ENCODE measurements around the gene PRAME. TPM values are rescaled to one million over a fixed set of nuclear protein-coding genes. Genes with fewer than 3 reads are reported as not detected.

The PRAME gene
- total and polyA plus RNA-seq, 2 of the 13 experiments (the other 11 are each of a cell fraction or from before 2014, with no cell fraction given) = 0.11 to 0.83 TPM

DNA sequence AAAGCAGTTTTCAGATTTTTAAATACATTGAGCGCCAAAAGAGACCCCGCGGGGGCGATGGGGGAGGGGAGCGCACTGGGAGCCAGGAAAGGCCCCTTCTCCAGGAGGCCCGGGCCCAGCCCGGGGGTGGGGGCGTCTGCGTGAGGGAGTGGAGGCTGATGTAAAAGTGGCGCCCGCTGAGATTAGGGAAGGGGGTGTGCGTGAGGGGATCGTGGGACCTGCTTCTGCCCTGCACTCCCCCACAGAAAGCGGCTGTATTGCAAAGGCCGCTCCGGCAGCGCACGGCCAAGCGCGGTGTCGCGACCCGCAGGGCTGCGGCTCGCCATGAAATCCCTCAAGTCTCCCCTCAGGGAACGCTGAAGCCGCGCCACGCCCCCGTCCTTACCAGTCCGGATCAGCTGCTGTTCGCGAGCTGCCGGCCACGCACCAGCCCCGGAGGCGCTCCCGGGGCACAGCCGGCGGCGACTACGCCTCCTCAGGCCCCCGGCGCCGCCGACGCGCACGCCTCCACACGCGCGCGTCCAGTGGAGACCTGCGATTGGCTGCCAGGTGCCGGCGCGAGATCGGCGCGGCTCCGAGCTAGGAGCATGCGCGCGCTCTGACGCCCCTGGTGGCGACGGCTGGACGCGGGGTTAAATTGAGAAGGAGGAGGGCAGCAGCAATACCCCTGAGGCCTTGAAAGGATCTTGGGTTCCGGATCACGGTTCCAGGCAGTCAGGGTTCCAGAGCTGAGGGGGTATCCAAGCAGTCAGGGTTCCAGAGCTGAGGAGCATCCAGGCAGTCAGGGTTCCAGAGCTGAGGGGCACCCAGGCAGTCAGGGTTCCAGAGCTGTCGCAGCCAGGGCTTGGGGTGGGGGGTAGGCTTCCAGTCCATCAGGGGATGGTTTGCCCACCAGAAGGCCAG lies 50.5 kb downstream of the PRAME start, which contains the start of gene ZNF280B (continued):
- TF ChIP-seq, protein P1, sequence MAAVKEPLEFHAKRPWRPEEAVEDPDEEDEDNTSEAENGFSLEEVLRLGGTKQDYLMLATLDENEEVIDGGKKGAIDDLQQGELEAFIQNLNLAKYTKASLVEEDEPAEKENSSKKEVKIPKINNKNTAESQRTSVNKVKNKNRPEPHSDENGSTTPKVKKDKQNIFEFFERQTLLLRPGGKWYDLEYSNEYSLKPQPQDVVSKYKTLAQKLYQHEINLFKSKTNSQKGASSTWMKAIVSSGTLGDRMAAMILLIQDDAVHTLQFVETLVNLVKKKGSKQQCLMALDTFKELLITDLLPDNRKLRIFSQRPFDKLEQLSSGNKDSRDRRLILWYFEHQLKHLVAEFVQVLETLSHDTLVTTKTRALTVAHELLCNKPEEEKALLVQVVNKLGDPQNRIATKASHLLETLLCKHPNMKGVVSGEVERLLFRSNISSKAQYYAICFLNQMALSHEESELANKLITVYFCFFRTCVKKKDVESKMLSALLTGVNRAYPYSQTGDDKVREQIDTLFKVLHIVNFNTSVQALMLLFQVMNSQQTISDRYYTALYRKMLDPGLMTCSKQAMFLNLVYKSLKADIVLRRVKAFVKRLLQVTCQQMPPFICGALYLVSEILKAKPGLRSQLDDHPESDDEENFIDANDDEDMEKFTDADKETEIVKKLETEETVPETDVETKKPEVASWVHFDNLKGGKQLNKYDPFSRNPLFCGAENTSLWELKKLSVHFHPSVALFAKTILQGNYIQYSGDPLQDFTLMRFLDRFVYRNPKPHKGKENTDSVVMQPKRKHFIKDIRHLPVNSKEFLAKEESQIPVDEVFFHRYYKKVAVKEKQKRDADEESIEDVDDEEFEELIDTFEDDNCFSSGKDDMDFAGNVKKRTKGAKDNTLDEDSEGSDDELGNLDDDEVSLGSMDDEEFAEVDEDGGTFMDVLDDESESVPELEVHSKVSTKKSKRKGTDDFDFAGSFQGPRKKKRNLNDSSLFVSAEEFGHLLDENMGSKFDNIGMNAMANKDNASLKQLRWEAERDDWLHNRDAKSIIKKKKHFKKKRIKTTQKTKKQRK (IDR thresholded peaks at IDR 0.05; ENCODE audit: low read length) = no peak
- TF ChIP-seq SIN3B (IDR thresholded peaks at IDR 0.05; ENCODE audit: low read length) (no peak), FOXP1 (IDR thresholded peaks at IDR 0.05) (no peak), FOXP1 (CRISPR knock-in tag; IDR thresholded peaks at IDR 0.05) (no peak), ZNF225 (CRISPR knock-in tag; IDR thresholded peaks at IDR 0.05) (0 out of 2 replicates have a peak, but pooled peaks have one; percentile 16), EHMT2 (IDR thresholded peaks at IDR 0.05; ENCODE audit: borderline replicate concordance, low read depth, low read length) (no peak), ZBTB2 (CRISPR knock-in tag; IDR thresholded peaks at IDR 0.05; ENCODE audit: low read depth) (no peak), SRF (IDR thresholded peaks at IDR 0.05; ENCODE audit: low read depth, low read length) (no peak), ARNTL (CRISPR knock-in tag; IDR thresholded peaks at IDR 0.05) (no peak), ARNT2 (CRISPR knock-in tag; IDR thresholded peaks at IDR 0.05; ENCODE audit: low read depth) (peak; percentile 84; the same call in 1 of the 2 replicates), SNAI1 (CRISPR knock-in tag; IDR thresholded peaks at IDR 0.05; ENCODE audit: borderline replicate concordance) (no peak), HNRNPL (IDR thresholded peaks at IDR 0.05; ENCODE audit: low read depth, low read length) (no peak), SRSF9 (IDR thresholded peaks at IDR 0.05; ENCODE audit: borderline replicate concordance, insufficient read depth, low read depth, low read length, poor library complexity, severe bottlenecking) (no peak), SMARCC2 (IDR thresholded peaks at IDR 0.05) (no peak), HINFP (CRISPR knock-in tag; IDR thresholded peaks at IDR 0.05; ENCODE audit: low read depth) (no peak), CEBPG (CRISPR knock-in tag; IDR thresholded peaks at IDR 0.05) (no peak), ZFX (CRISPR knock-in tag; IDR thresholded peaks at IDR 0.05; ENCODE audit: low read depth) (peak; percentile 88), SIN3A (IDR thresholded peaks at IDR 0.05; ENCODE audit: borderline replicate concordance, low read depth, low read length) (0 out of 2 replicates have a peak, but pooled peaks have one; percentile 19), GATAD2A (CRISPR knock-in tag; IDR thresholded peaks at IDR 0.05) (peak; percentile 35; the same call in 1 of the 2 replicates), ZNF850 (CRISPR knock-in tag; conservative IDR thresholded peaks at IDR 0.05) (no peak), ZNF709 (CRISPR knock-in tag; IDR thresholded peaks at IDR 0.05) (no peak)
- TF ChIP-seq, protein P2, sequence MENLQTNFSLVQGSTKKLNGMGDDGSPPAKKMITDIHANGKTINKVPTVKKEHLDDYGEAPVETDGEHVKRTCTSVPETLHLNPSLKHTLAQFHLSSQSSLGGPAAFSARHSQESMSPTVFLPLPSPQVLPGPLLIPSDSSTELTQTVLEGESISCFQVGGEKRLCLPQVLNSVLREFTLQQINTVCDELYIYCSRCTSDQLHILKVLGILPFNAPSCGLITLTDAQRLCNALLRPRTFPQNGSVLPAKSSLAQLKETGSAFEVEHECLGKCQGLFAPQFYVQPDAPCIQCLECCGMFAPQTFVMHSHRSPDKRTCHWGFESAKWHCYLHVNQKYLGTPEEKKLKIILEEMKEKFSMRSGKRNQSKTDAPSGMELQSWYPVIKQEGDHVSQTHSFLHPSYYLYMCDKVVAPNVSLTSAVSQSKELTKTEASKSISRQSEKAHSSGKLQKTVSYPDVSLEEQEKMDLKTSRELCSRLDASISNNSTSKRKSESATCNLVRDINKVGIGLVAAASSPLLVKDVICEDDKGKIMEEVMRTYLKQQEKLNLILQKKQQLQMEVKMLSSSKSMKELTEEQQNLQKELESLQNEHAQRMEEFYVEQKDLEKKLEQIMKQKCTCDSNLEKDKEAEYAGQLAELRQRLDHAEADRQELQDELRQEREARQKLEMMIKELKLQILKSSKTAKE (CRISPR knock-in tag; IDR thresholded peaks at IDR 0.05; ENCODE audit: borderline replicate concordance) = no peak

Data from HepG2 (cell line).